HepG2 (cell line): ENCODE results near the gene ACTN3. TPM values are rescaled to one million over a fixed set of nuclear protein-coding genes. Genes with fewer than 3 reads are reported as not detected.

Source experiments
- ATAC-seq: fragments of 200-7000 bp; cut with Tn5 transposase; 3 replicates; pipeline ENCODE4 v1.9.1; 2020; ENCODE audit warnings: mild to moderate bottlenecking, moderate library complexity
- BruUV-seq: library from RNA; stranded (reverse); fragments of 400-500 nt; replicated peaks from 2 replicates; lab custom pipeline; 2021; lab: Mats Ljungman, UMichigan
- CTCF ChIA-PET: fragments of 300-600 bp; formaldehyde crosslinking; extraction: SDS; loops from one replicate; lab custom pipeline; 2021; ENCODE audit warnings: low total read pairs, inconsistent platforms, low intra/inter-chr PET ratio; lab: Yijun Ruan, JAX
- POLR2A ChIA-PET: fragments of 350-600 bp; sonication (Branson Sonifier 250); formaldehyde crosslinking; loops from one replicate; lab custom pipeline; 2020; ENCODE audit warnings: antibody characterized with exemption, inconsistent platforms; lab: Yijun Ruan, JAX
- DNase-seq: peaks from one replicate; pipeline ENCODE4 v3.0.0-alpha.2; 2015; ENCODE audit warnings: low spot score
- FAIRE-seq: peaks from 3 replicates; lab custom pipeline; 2011; peaks lifted over from hg19 to GRCh38; lab: Jason Lieb, UNC
- H2AFZ ChIP-seq: one replicate; pipeline ENCODE4 v1.6.1; 2011; ENCODE audit warnings: low read length, inconsistent platforms
- H3K27ac ChIP-seq: fragments of 300-600 bp; 3 replicates; pipeline ENCODE4 v1.8.0; 2011; ENCODE audit warnings: mixed run types, mild to moderate bottlenecking, mixed read lengths, low read length, inconsistent platforms; ENCODE audit not compliant: insufficient read depth; ENCODE audit errors: extremely low read length
- H3K27me3 ChIP-seq, 2 experiments: fragments of 200-600 bp in 1 of 2; 2 replicates in 1 of 2; 3 replicates in 1 of 2; pipeline versions ENCODE4 v1.6.0 to v1.8.0; 2011; ENCODE audit warnings: low read length in 2 of 2, mild to moderate bottlenecking in 2 of 2, moderate library complexity in 2 of 2, inconsistent platforms in 1 of 2; ENCODE audit not compliant: insufficient read depth in 2 of 2, control insufficient read depth in 1 of 2
- H3K36me3 ChIP-seq, 2 experiments: fragments of 200-600 bp in 1 of 2; replicated peaks in 1 of 2; 2 replicates in 1 of 2; 3 replicates in 1 of 2; pipeline versions ENCODE4 v1.5.1 to v1.8.0; 2011; ENCODE audit warnings: low read length in 2 of 2, inconsistent platforms in 1 of 2; ENCODE audit not compliant: insufficient read depth in 2 of 2, control insufficient read depth in 1 of 2
- H3K4me1 ChIP-seq: 2 replicates; pipeline ENCODE4 v1.5.1; 2012; ENCODE audit warnings: low read length, inconsistent platforms; ENCODE audit not compliant: insufficient read depth
- H3K4me2 ChIP-seq: 2 replicates; pipeline ENCODE4 v1.6.0; 2011; ENCODE audit warnings: low read depth, low read length, inconsistent platforms
- H3K4me3 ChIP-seq, 3 experiments: fragments of 200-600 bp in 1 of 3; sonication (generic), shearing (Covaris generic) in 1 of 3; replicated peaks in 1 of 3; 2 replicates each; pipeline ENCODE4 v1.5.1; 2011 to 2016; ENCODE audit warnings: low read length in 3 of 3, inconsistent platforms in 2 of 3, low read depth in 2 of 3, mild to moderate bottlenecking in 2 of 3, control low read depth in 1 of 3, mixed read lengths in 1 of 3; ENCODE audit not compliant: insufficient read depth in 1 of 3
- H3K79me2 ChIP-seq: one replicate; pipeline ENCODE4 v1.6.1; 2011; ENCODE audit warnings: low read length, inconsistent platforms; ENCODE audit not compliant: insufficient read depth
- H3K9ac ChIP-seq: 2 replicates; pipeline ENCODE4 v1.6.0; 2011; ENCODE audit warnings: mild to moderate bottlenecking, low read depth, low read length, inconsistent platforms; ENCODE audit not compliant: insufficient read depth
- H3K9me3 ChIP-seq: 2 replicates; pipeline ENCODE4 v1.5.1; 2012; ENCODE audit warnings: mild to moderate bottlenecking, low read length
- H4K20me1 ChIP-seq: 2 replicates; pipeline ENCODE4 v1.6.0; 2011; ENCODE audit warnings: inconsistent platforms, mild to moderate bottlenecking, low read length, moderate library complexity; ENCODE audit not compliant: insufficient read depth
- CAMTA2 ChIP-seq: sonication (generic); formaldehyde crosslinking; IDR thresholded peaks from 2 replicates; pipeline ENCODE4 v1.4.0; 2020; ENCODE audit warnings: mild to moderate bottlenecking, missing genetic modification reagents, borderline replicate concordance
- CHD4 ChIP-seq: fragments of 200-600 bp; sonication (generic); IDR thresholded peaks from 2 replicates; pipeline ENCODE4 v1.7.0; 2017; ENCODE audit warnings: mild to moderate bottlenecking, low read length, borderline replicate concordance
- ELF1 ChIP-seq: sonication (generic); formaldehyde crosslinking; IDR thresholded peaks from 2 replicates; pipeline ENCODE4 v1.4.0; 2020; ENCODE audit warnings: missing genetic modification reagents
- FLYWCH1 ChIP-seq: sonication (generic); formaldehyde crosslinking; IDR thresholded peaks from 2 replicates; pipeline ENCODE4 v1.8.1; 2023; ENCODE audit warnings: mild to moderate bottlenecking, missing genetic modification reagents
- TRAFD1 ChIP-seq: sonication (generic); formaldehyde crosslinking; IDR thresholded peaks from 2 replicates; pipeline ENCODE4 v1.5.1; 2020; ENCODE audit warnings: missing genetic modification reagents, mild to moderate bottlenecking, borderline replicate concordance
- ZNF276 ChIP-seq: sonication (generic); formaldehyde crosslinking; IDR thresholded peaks from 2 replicates; pipeline ENCODE4 v1.4.0; 2020; ENCODE audit warnings: mild to moderate bottlenecking, low read depth, missing genetic modification reagents
- ZNF280B ChIP-seq: sonication (generic); formaldehyde crosslinking; IDR thresholded peaks from 2 replicates; pipeline ENCODE4 v1.5.0; 2020; ENCODE audit warnings: missing genetic modification reagents, mild to moderate bottlenecking, borderline replicate concordance
- WGBS: methylation state at CpG from one replicate; pipeline ENCODE4 v1.1.6; 2017; ENCODE audit warnings: low lambda C conversion rate; 5-methylcytosine and 5-hydroxymethylcytosine counted together
- in situ Hi-C: cut with HindIII; loops from 2 replicates; pipeline ENCODE4 v1.10.0; 2017; ENCODE audit warnings: low pct_unique_long_range_greater_than_20kb; ENCODE audit not compliant: extremely low pct_ligation_motif_present
- intact Hi-C: fragments of 100-400 bp; cut with micrococcal nuclease; formaldehyde crosslinking; loops from one replicate; pipeline ENCODE4 v1.10.0; 2022; ENCODE audit not compliant: unreplicated experiment
- polyA plus RNA-seq, 8 experiments: library from polyadenylated mRNA; depleted of rRNA in 3 of 8; stranded (reverse) in 7 of 8; unstranded in 1 of 8; fragments of >200 nt; fragmentation: Illumina TruSeq in 4 of 8; extraction: Trizol in 4 of 8; gene quantifications; 2 replicates each; pipeline versions ENCODE4 v1.2.1 to v1.2.3, GENCODE V29; 2011 to 2016; ENCODE audit warnings: low read depth in 4 of 8, missing spikeins in 1 of 8, mixed read lengths in 1 of 8; ENCODE audit not compliant: insufficient read depth in 1 of 8
- total RNA-seq, 5 experiments: library from RNA; depleted of rRNA; stranded (reverse); fragments of >200 nt; fragmentation: Illumina TruSeq; extraction: Trizol; gene quantifications; 2 replicates each; pipeline ENCODE4 v1.2.3, GENCODE V29; 2016; ENCODE audit warnings: low read depth in 1 of 5

ACTN3 gene
- total and polyA plus RNA-seq, 2 of the 13 experiments (the other 11 are each of a cell fraction or from before 2014, with no cell fraction given), result 0.04 to 0.09 TPM

GRCh38 chr11:66497206-66497605 is 49.5 kb upstream of the ACTN3 start (continued):
- TF ChIP-seq TRAFD1, result no peak
- no peak for TF ChIP-seq ZNF276 (CRISPR knock-in tag)

GRCh38 chr11:66498506-66498905 is 48.2 kb upstream of the ACTN3 start:
- ChIA-PET POLR2A (interaction anchor here (1.2 kb wide), 1 partner anchor 19 kb away, joined by 3 read pairs; no protein-coding TSS in a partner anchor), CTCF (no interaction called here)
- no peaks in the 10 kb centered on the region for H3K4me1 ChIP-seq
- DNase-seq, result no peak
- H3K27ac ChIP-seq, result no peak overlapping the region
- no peaks in the 10 kb centered on the region for H3K27me3 ChIP-seq
- no peak overlapping the region for H3K9ac ChIP-seq
- H4K20me1 ChIP-seq, result no peaks in the 10 kb centered on the region
- no peaks in the 10 kb centered on the region for H3K79me2 ChIP-seq
- no peak overlapping the region for H3K4me3 ChIP-seq
- no peak for FAIRE-seq
- no peak overlapping the region for H2AFZ ChIP-seq
- H3K4me2 ChIP-seq, result no peak overlapping the region
- no TSS peak for BruUV-seq
- 94% methylated on average over 5 of the region's 5 CpGs for WGBS
- no peaks in the 10 kb centered on the region for H3K9me3 ChIP-seq
- intact Hi-C loops (no loop called here), in situ Hi-C loops (no loop called here)
- TF ChIP-seq ZNF280B (CRISPR knock-in tag) (no peak), FLYWCH1 (no peak), CAMTA2 (CRISPR knock-in tag) (no peak), CHD4 (no peak), ELF1 (CRISPR knock-in tag) (no peak)
- ATAC-seq, result no peak
- peaks cover 7 to 13% of the 10 kb centered on the region in 2 experiments; a peak in 4 of 5 replicates for H3K36me3 ChIP-seq
